NCI-H82 (cell line): ENCODE data around the gene PDCD11.
"Not testable (repeated sequence)": the region's sequence is repeated elsewhere in the genome, so short reads cannot be mapped to it uniquely, and the experiment has no call there.

Source experiments
- DNase-seq: peaks from one replicate; lab custom pipeline; 2025; lab: John Stamatoyannopoulos, UW

PDCD11 gene

DNA sequence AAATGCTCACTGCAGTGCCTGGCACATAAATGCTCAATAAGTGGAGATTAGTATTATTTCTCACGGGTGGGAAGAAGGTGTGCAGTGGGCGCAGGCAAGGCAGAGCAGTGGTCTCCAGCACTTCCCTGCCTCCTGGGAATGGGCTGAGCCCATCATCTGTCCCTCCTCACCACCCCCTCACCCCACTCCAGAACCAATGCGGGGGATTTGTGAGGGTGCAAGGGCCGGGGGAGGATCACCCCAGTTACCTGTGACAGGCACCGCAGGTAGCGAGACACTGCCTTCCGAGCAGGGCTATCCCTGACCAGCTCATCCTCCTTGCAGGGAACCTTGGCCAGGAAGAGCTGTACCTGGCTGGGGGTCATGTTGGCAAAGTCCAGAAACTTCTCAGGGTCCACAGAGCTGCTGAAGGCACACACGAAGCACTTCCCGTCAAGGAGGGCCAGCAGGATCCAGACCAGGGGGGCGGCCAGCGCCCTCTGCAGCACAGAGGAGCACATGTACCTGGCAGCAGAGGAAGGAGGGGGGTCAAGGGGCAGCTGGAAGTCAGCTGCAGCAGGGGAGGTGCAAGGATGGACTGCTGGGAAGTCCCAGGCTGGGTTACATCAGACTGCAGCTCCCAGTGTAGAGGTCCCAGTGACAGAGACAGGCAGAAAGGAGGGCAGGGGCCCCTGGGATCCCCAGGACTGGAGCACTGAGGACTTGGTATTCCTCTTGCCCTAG lies 79.8 kb downstream of the PDCD11 start:
- peak; percentile 22 for DNase-seq

- no peak for DNase-seq
Measured at GRCh38 chr10:103478671-103479070, 82.2 kb downstream of the PDCD11 start.

DNA sequence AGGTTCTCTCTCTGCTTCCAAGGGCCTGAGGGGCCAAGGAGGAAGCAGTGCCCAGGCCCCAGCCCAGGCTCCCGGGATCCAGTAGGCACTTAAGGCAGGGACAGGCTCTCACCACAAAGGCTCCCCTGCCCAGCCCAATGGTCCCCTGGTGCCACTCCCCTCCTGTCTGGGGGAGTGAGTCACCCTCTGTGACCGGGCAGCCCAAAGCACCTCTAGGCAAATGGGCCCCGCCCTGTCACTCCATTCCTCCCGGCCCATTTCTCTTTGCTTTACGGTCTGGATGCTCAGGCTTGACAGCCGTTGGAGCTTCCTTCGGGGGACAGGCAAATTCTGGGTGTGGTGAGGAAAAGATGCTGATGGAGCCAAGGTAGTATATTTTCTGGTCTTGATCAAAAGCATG lies 82.7 kb downstream of the PDCD11 start, which contains the start of gene CALHM3:
TSS of gene CALHM3 (minus strand) at position 106 of the 400 bp plus-strand sequence. CDS start 208 bp downstream, outside the sequence.
- no peak for DNase-seq

DNA sequence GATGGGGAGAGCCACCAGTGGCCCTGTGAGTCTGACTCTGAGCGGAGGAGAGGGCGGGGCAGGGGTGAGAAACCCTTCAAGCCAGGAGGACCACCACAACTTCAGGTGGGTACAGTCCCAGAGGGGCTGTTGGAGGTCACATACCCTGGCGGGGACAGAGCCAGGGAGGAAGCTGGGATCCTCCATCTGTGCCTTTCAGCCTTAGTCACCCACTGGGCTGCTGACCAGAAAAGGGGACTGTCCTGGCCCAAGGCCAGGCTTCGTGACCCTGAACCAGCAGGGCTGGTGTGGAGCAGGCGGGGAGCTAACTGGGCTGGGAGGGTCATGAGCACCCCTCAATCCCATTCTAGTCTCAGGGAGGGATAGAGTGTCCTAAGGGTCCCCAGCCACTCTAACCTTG lies 84.1 kb downstream of the PDCD11 start:
- DNase-seq = no peak

GRCh38 chr10:103481974-103482531 lies 85.6 kb downstream of the PDCD11 start:
- DNase-seq = peak; percentile 81

GRCh38 chr10:103486635-103487409 lies 90.4 kb downstream of the PDCD11 start:
- DNase-seq = not testable (repeated sequence)

DNA sequence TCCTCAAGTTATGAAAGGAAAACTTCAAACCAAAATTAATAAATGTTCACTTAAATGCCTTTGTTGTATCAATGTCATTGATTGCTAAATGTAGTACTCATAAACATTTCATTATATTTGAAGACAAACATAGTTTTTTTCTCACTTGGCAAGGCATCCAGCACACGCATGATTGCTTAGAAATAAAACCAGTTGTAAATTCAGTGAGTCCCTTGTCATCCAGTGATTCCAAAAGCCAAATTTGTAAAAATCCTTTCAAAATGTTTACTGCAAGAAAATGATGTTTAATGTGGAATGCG lies 90.9 kb downstream of the PDCD11 start:
- DNase-seq = no peak

GRCh38 chr10:103490986-103491314 lies 94.5 kb downstream of the PDCD11 start:
- DNase-seq = no peak

GRCh38 chr10:103491729-103492364 lies 95.4 kb downstream of the PDCD11 start:
- DNase-seq = peak; percentile 30

- DNase-seq = no peak
Measured at GRCh38 chr10:103492655-103493261, 96.3 kb downstream of the PDCD11 start.

GRCh38 chr10:103493362-103493915 lies 97.0 kb downstream of the PDCD11 start, which contains the start of gene NEURL1:
Gene NEURL1 (plus strand): TSS chr10:103493705. CDS start chr10:103494388, 683 bp downstream.
- peak; percentile 56 for DNase-seq

DNA sequence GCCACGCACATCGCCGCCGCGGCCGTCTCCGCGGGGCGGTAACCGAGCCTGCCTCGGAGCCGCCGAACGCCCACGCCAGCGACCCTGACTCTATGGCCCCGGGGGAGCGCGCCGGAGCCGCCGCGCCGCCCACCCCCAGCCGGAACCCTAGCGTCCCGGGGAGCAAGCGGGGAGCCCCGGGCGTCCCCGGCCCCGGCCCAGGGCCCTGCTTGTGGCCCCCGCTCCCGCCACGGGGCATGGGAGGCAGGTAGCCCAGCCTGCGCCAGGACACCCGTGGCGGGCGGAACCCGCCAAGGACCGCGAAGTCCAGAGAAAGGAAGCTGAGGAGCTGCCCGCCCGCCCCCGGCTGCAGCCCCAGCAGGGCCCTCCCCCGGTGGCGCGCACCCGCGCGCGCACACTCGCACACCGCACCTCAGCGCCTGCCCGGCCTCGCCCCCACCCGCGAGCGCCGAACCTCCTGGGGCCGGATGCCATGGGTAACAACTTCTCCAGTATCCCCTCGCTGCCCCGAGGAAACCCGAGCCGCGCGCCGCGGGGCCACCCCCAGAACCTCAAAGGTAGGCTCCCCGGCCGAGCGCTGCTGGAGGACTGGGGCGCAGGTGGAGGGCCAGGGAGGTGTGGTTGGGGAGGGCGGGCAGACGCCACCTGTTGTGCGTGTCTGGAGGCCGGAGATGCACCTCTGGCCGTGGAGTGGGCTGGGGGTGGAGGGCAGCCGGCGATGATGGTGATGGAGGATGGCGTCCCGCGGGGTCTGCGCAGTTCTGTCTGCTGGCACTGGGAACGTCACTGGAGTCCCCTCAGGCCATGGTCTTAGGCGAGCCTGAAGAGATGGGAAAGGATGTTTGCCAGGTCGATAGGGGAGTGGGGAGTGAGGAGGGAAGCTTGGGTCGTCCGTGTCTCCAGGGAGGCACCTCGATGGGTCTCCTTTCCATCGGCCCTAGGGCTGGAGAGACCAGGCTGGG lies 97.8 kb downstream of the PDCD11 start:
- no peak for DNase-seq

- no peak for DNase-seq
Measured at GRCh38 chr10:103495321-103495720, 98.9 kb downstream of the PDCD11 start.
